Heart left ventricle (tissue), 13 donors: Measurements from ENCODE around the gene KRT5.

Experiments
- CTCF ChIP-seq, 12 donors: fragments of 200-600 bp; sonication (generic) in 4 of 12; IDR thresholded peaks; one replicate each; pipeline versions ENCODE4 v1.5.0 to v1.8.0; 2018 to 2022; ENCODE audit warnings: antibody characterized with exemption in 12 of 12, mild to moderate bottlenecking in 5 of 12
- POLR2A ChIP-seq, 2 donors: fragments of 450-650 bp; IDR thresholded peaks; one replicate each; pipeline ENCODE4 v1.6.1; 2017; ENCODE audit warnings: antibody characterized with exemption in 2 of 2, mild to moderate bottlenecking in 2 of 2, moderate library complexity in 2 of 2
- donor health status: ischemic (EF 13 %, LVEDD 7.1; RV severe dilation, severe dysfunction).
- donor health status: DM: no; HTN: yes; CAD: no.
- donor health status: DM: no; HTN: no; CAD: no.
- donor health status: ischemic (EF 25% LVEDD 6.9; RV normal size, moderate dysfunction).
- donor health status: ischemic (EF 25% LVEDD 5.7; RV mildly dilated, moderate dysfunction).
- donor health status: ischemic (EF 35%, LVEDD 5.7; RV mildly dilated, moderate dysfunction).
- donor health status: nonischemic (EF 11% LVEDD 7.7; RV severe dilation, severe dysfunction).
- donor health status: DM: yes; HTN: yes; CAD: no.
- donor health status: PGD.
- donor health status: ischemic (EF 29% LVEDD 5.4; RV normal size, mild dysfunction).
- donor health status: nonischemic (EF 23%, LVEDD 6.1; RV moderate dilation, normal function).

DNA sequence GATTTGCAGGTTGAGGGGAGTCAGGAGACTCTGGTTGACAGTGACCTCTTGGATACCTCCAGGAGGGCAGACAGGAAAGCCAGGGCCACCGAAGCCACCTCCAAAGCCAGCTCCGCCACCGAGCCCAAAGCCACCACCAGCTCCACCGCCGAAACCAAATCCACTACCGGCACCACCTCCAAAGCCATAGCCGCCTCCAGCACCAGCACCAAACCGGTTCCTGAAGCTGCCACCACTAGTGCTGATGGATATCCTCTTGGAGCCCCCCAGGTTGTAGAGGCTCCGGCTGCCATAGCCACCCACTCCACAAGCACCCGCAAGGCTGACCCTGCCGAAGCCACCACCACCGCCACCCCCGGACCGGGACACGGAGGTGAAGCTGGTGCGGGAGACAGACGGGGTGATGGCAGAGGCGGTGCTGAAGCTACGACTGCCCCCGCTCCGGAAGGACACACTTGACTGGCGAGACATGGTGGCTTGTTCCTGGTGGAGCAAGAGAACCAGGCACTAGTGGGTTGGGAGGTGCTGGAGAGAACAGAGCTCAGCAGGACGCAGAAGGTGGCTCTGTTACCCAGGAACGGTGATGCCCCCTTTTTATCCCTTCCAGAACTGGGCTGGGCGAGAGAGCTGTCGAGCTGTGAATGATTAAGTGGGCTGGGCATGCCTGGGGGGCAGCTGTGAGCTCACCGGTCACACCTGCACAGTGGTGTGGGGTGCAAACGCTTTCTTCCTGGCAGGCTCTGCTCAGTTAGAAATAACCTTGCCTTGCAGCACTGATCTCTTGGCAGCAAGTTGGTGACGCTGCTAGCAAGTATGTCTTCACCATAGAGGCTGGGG, at the start of gene KRT5:
- TF ChIP-seq CTCF (IDR thresholded peaks at IDR 0.05) = no peak
- TF ChIP-seq POLR2A (IDR thresholded peaks at IDR 0.05) = no peak
